ENCODE results near the gene CCDC97.

CCDC97 gene

GRCh38 chr19:41354343-41354953, 44.5 kb downstream of the CCDC97 start:
- TF ChIP-seq, protein P1, sequence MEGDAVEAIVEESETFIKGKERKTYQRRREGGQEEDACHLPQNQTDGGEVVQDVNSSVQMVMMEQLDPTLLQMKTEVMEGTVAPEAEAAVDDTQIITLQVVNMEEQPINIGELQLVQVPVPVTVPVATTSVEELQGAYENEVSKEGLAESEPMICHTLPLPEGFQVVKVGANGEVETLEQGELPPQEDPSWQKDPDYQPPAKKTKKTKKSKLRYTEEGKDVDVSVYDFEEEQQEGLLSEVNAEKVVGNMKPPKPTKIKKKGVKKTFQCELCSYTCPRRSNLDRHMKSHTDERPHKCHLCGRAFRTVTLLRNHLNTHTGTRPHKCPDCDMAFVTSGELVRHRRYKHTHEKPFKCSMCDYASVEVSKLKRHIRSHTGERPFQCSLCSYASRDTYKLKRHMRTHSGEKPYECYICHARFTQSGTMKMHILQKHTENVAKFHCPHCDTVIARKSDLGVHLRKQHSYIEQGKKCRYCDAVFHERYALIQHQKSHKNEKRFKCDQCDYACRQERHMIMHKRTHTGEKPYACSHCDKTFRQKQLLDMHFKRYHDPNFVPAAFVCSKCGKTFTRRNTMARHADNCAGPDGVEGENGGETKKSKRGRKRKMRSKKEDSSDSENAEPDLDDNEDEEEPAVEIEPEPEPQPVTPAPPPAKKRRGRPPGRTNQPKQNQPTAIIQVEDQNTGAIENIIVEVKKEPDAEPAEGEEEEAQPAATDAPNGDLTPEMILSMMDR (IDR thresholded peaks at IDR 0.05; ENCODE audit: low read depth, low read length) = no peak

GRCh38 chr19:41355035-41355434, 45.1 kb downstream of the CCDC97 start:
- H3K4me3 ChIP-seq (ENCODE audit: low read depth, low read length) = no peak overlapping the region
- TF ChIP-seq, protein P1 (IDR thresholded peaks at IDR 0.05; ENCODE audit: low read depth, low read length) = no peak

More at GRCh38 chr19:41354343-41354953, 44.5 kb downstream of the CCDC97 start:
- peak overlapping the region; percentile 92 for H3K4me3 ChIP-seq (ENCODE audit: low read depth, low read length)

- TF ChIP-seq, protein P1 (IDR thresholded peaks at IDR 0.05; ENCODE audit: low read depth, low read length) = no peak
- H3K4me3 ChIP-seq (ENCODE audit: low read depth, low read length) = no peak overlapping the region
Measured at GRCh38 chr19:41355802-41356201, 45.8 kb downstream of the CCDC97 start.

DNA sequence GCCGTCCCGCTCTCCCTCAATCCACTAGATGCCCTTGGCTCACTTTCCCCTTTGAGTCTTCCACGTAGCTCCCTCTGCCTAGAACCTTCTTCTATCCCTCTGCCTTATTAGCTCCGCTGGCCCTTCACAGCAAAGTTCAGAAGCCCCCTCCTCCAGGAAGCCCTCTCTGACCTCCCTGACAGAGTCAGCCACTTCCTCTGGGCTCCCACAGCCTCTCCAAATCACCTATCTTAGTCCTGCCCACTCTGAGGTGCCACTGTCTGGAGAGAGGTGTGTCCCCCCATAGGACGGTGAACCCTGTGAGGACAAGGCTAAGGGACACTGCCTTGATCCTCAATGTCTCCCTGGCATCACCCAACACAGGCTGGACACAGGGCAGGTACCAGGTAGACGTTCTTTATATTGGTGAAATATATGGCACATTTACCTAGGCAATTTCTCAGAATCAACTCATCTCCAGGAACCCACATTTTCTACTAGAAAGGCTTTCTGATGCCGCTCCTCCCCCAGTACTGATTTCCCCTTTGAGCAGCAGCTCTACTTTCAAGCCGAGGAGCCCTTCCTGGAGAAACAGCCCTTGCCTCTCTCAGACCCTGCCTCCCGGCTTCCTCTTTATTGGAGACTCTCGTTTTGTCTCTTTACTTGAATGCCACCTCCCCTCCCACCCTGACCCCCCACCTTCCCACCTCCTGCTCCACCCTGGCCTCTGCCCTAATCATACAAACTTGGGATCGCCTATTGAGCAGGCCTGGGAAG, 47.2 kb downstream of the CCDC97 start:
- TF ChIP-seq, protein P1 (IDR thresholded peaks at IDR 0.05; ENCODE audit: low read depth, low read length) = no peak
- no peak overlapping the region for H3K4me3 ChIP-seq (ENCODE audit: low read depth, low read length)

DNA sequence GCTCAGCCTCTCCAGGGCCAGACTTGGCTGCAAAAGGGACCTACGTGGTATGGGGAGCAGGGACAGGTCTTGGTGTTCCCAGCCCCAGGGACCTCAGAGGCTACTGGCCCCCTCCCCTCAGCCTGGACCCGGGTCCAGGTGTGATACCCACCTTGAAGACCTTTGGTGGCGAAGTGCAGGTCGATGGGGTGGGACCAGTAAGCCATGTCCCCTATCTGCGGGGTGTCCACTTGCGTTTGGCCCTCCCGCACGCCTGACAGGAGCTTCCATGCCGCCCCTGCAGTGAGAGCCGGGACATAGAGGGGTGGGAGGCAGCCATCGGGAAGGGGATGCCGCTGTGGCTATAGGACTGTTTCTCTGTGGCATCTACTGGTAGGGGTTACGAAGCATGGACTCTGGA, 47.8 kb downstream of the CCDC97 start:
- H3K4me3 ChIP-seq (ENCODE audit: low read depth, low read length) = no peak overlapping the region
- TF ChIP-seq, protein P1 (IDR thresholded peaks at IDR 0.05; ENCODE audit: low read depth, low read length) = no peak

- TF ChIP-seq, protein P1 (IDR thresholded peaks at IDR 0.05; ENCODE audit: low read depth, low read length) = no peak
- H3K4me3 ChIP-seq (ENCODE audit: low read depth, low read length) = no peak overlapping the region
Measured at GRCh38 chr19:41359741-41360140, 49.8 kb downstream of the CCDC97 start.

DNA sequence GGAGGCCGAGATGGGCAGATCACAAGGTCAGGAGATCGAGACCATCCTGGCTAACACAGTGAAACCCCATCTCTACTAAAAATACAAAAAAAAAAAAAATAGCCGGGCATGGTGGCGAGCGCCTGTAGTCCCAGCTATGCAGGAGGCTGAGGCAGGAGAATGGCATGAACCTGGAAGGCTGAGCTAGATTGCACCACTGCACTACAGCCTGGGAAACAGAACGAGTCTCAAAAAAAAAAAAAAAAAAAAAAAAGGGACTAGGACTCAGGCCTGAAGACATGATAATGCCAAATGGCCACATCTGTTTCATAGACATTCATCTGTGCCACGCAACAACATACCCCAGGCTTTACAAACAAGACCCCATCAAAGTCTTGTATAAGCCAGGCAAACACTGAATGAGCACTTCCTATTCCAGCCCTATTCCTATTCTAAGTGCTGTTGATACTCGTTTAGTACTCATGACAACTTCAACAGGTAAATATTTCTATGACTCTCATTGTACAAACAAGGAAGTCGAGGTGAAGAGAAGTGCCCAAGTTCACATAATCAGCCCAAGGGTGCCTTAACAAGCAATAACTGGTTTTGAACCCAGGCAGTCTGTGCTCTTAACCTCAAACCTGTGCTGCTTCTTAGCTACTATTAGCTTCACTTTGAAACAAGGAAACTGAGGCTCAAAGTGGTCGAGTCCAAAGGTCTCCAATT, 52.3 kb downstream of the CCDC97 start:
- H3K4me3 ChIP-seq (ENCODE audit: low read depth, low read length) = no peak overlapping the region
- TF ChIP-seq, protein P1 (IDR thresholded peaks at IDR 0.05; ENCODE audit: low read depth, low read length) = no peak

All from WI38 (cell line).